ENCODE results near the gene NKAIN2. TPM values are rescaled to one million over a fixed set of nuclear protein-coding genes. Genes with fewer than 3 reads are reported as not detected.

NKAIN2 gene
- total RNA-seq, 4 donors from 2014 or later: 0.11 to 1.0 (median 0.94) TPM; not detected in 1

GRCh38 chr6:124859366-124859765 is 1055.7 kb downstream of the NKAIN2 start:
- no peak for DNase-seq
- H3K4me1 ChIP-seq: no peaks in the 10 kb centered on the region
- WGBS, 2 donors: 96 to 98% methylated on average over 1 of the region's 1 CpG
- intact Hi-C loops (cut with DNase I): no loop called here
- no peak for TF ChIP-seq CTCF (IDR thresholded peaks at IDR 0.05)
- TF ChIP-seq POLR2A (IDR thresholded peaks at IDR 0.05): no peak
- no peak overlapping the region for H3K27ac ChIP-seq
- H3K9me3 ChIP-seq: no peaks in the 10 kb centered on the region
- H3K27me3 ChIP-seq: no peaks in the 10 kb centered on the region
- no peak overlapping the region for H3K4me3 ChIP-seq (replicated peaks in 1 of 3)
- H3K36me3 ChIP-seq: no peaks in the 10 kb centered on the region

- Histone ChIP-seq H3K27ac (no peak overlapping the region), H3K36me3 (no peaks in the 10 kb centered on the region), H3K4me1 (no peaks in the 10 kb centered on the region), H3K27me3 (no peaks in the 10 kb centered on the region), H3K4me3 (replicated peaks in 1 of 3) (no peak overlapping the region), H3K9me3 (no peaks in the 10 kb centered on the region)
- TF ChIP-seq POLR2A (IDR thresholded peaks at IDR 0.05) (no peak), CTCF (IDR thresholded peaks at IDR 0.05) (no peak)
- DNase-seq: no peak
- intact Hi-C loops (cut with DNase I): no loop called here
- WGBS, 2 donors: 66 to 79% methylated on average over 1 of the region's 1 CpG
Observed at GRCh38 chr6:124866040-124866439, 1062.4 kb downstream of the NKAIN2 start.

- Histone ChIP-seq H3K4me1 (no peaks in the 10 kb centered on the region), H3K9me3 (no peaks in the 10 kb centered on the region), H3K4me3 (replicated peaks in 1 of 3) (no peak overlapping the region), H3K27me3 (no peaks in the 10 kb centered on the region), H3K27ac (no peak overlapping the region), H3K36me3 (no peaks in the 10 kb centered on the region)
- intact Hi-C loops (cut with DNase I): no loop called here
- TF ChIP-seq CTCF (IDR thresholded peaks at IDR 0.05) (no peak), POLR2A (IDR thresholded peaks at IDR 0.05) (no peak)
- 41 to 100% methylated on average over 1 of the region's 1 CpG for WGBS, 2 donors
- no peak for DNase-seq
Observed at GRCh38 chr6:124867121-124867520, 1063.5 kb downstream of the NKAIN2 start.

DNA sequence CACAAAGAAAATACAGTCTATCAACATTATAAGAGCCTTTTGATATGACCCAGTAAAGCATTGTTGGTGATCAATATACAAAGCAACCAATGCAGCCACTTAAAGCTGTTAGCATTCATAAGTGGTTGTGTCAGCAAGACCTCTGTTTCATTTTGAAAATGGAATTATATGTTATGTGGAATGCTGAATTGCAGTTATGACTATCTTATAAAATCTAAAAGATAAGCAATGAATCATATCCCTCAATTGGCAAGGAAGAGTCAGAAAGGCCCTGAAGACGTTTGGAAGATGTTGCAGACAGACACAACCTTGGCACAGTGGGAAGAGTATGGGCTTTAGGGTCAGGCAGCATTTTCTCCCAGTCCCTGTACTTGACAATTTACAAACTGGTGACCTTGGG is 1064.8 kb downstream of the NKAIN2 start:
- Histone ChIP-seq H3K4me3 (replicated peaks in 1 of 3) (no peak overlapping the region), H3K36me3 (no peaks in the 10 kb centered on the region), H3K4me1 (no peaks in the 10 kb centered on the region), H3K27ac (no peak overlapping the region), H3K9me3 (no peaks in the 10 kb centered on the region), H3K27me3 (no peaks in the 10 kb centered on the region)
- DNase-seq: no peak
- intact Hi-C loops (cut with DNase I): no loop called here
- TF ChIP-seq POLR2A (IDR thresholded peaks at IDR 0.05) (no peak), CTCF (IDR thresholded peaks at IDR 0.05) (no peak)
- WGBS, 2 donors: 40 to 63% methylated on average over 1 of the region's 1 CpG

- no peaks in the 10 kb centered on the region for H3K9me3 ChIP-seq
- H3K27ac ChIP-seq: no peak overlapping the region
- no peak for DNase-seq
- H3K27me3 ChIP-seq: no peaks in the 10 kb centered on the region
- intact Hi-C loops (cut with DNase I): no loop called here
- no peaks in the 10 kb centered on the region for H3K36me3 ChIP-seq
- H3K4me1 ChIP-seq: no peaks in the 10 kb centered on the region
- no peak overlapping the region for H3K4me3 ChIP-seq (replicated peaks in 1 of 3)
- WGBS, 2 donors: 76 to 77% methylated on average over 2 of the region's 2 CpGs
- no peak for TF ChIP-seq POLR2A (IDR thresholded peaks at IDR 0.05)
- no peak for TF ChIP-seq CTCF (IDR thresholded peaks at IDR 0.05)
Observed at GRCh38 chr6:124869416-124869815, 1065.8 kb downstream of the NKAIN2 start.

All from thyroid gland (tissue), 4 donors.